Hepatocyte (in vitro differentiated cells): ENCODE measurements around the gene GFER.

Experiments used
- EZH2 ChIP-seq: fragments of 200-600 bp; sonication (generic); IDR thresholded peaks from 2 replicates; pipeline ENCODE4 v1.6.1; 2016; ENCODE audit warnings: antibody characterized with exemption, mild to moderate bottlenecking, borderline replicate concordance
- EZH2phosphoT487 ChIP-seq: fragments of 200-600 bp; sonication (generic); IDR thresholded peaks from one replicate; pipeline ENCODE4 v1.6.1; 2018; ENCODE audit warnings: antibody characterized with exemption, mild to moderate bottlenecking, low read depth, moderate library complexity; ENCODE audit not compliant: unreplicated experiment, severe bottlenecking
- TF ChIP-seq, protein P1 (sequence below): fragments of 200-600 bp; sonication (generic); IDR thresholded peaks from 2 replicates; pipeline ENCODE4 v1.5.1; 2016; ENCODE audit warnings: antibody characterized with exemption, mild to moderate bottlenecking; ENCODE audit not compliant: poor library complexity

DNA sequence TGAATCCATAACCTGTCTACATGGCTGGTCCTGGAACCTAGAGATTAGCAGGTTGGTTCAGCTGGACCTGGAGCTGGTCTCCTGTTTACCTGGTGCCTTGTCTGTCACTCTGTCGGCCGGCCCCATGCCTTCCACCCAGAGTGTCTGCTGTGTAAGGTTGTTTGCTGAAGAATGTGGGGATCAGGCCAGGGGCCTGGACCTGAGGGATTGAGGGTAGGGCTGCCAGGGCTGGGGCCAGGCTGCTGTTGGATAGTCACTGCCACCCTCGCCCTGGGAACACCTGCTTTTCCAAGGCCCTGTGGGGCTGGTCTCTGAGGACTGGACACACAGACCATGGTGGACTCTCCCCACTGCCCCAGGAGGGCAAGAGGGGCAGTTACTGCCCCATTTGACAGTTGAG lies 44.2 kb downstream of the GFER start:
- TF ChIP-seq, protein P1, sequence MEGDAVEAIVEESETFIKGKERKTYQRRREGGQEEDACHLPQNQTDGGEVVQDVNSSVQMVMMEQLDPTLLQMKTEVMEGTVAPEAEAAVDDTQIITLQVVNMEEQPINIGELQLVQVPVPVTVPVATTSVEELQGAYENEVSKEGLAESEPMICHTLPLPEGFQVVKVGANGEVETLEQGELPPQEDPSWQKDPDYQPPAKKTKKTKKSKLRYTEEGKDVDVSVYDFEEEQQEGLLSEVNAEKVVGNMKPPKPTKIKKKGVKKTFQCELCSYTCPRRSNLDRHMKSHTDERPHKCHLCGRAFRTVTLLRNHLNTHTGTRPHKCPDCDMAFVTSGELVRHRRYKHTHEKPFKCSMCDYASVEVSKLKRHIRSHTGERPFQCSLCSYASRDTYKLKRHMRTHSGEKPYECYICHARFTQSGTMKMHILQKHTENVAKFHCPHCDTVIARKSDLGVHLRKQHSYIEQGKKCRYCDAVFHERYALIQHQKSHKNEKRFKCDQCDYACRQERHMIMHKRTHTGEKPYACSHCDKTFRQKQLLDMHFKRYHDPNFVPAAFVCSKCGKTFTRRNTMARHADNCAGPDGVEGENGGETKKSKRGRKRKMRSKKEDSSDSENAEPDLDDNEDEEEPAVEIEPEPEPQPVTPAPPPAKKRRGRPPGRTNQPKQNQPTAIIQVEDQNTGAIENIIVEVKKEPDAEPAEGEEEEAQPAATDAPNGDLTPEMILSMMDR = no peak
- TF ChIP-seq EZH2phosphoT487 (no peak), EZH2 (no peak)
